GM12873 (cell line): Measurements from ENCODE around the gene SEPTIN3.

Experiments used
- CTCF ChIP-seq: IDR thresholded peaks from 2 replicates; pipeline ENCODE4 v1.5.1; 2012; ENCODE audit warnings: low read depth, mild to moderate bottlenecking, moderate library complexity, low read length, control low read depth; ENCODE audit not compliant: insufficient read depth; ENCODE audit errors: missing control alignments

The SEPTIN3 gene

DNA sequence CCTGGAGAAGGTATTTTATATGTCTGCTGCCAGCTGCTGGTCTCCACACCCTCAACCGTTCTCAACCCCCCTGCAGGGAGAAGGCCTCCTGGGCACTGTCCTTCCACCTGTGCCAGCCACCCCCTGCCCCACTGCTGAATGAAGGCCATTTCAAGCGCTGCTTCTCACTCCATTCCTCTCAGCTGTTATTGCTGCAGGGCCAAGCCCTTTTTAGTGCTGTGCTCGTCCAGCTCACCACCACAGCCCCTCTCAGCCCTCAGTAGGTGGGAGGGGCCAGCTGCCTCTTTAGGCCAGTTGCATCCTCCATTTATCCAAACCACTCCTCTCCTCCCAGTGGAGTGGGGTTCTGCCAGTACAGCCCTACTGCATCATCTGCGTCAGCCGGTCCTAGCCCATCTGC is 27.6 kb downstream of the SEPTIN3 start:
- no peak for TF ChIP-seq CTCF

DNA sequence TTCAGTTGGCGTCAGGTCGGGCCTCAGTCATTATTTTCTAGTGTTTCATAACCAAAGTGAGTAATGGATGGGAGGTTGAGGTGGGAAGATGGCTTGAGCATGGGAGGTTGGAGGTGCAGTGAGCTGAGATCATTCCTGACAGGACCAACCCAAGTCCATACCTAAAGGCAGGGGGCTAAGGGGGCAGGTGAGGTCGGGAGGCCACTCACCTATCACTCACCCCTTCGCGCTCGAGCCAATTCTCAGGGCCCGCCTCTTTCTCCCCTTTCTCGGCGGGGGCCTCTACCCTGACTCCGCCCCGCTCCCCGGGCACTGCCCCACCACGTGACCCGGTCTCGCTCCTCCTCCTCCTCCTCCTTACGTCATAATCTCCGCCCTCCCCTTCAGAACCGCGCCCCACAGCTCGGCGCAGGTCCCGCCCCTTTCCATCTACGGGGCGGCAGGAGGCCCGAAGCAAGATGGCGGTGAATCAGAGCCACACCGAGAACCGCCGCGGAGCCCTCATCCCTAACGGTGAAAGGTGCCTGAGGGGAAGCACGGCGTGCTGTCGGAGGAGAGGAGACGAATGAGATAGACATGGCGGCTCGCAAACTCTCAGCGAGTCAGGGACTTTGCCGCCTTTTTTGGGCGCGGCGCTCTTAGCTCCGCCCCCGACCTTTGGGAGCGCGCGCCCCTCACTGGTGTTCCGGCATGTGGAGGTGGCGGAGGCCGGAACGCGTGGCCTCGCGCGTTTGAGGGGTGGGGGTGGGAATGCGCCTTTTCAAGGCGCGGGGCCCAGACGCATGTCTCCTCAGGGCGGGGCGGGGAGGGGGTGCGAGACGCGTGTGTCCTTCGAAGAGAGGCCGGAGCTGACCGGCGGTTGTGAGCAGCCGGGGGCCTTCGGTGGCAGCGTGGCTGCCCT is 29.4 kb downstream of the SEPTIN3 start, which contains the start of gene WBP2NL:
TSS of gene WBP2NL (plus strand) at position 428 of the 901 bp plus-strand sequence. CDS start at position 459, 31 bp downstream.
- no peak for TF ChIP-seq CTCF

DNA sequence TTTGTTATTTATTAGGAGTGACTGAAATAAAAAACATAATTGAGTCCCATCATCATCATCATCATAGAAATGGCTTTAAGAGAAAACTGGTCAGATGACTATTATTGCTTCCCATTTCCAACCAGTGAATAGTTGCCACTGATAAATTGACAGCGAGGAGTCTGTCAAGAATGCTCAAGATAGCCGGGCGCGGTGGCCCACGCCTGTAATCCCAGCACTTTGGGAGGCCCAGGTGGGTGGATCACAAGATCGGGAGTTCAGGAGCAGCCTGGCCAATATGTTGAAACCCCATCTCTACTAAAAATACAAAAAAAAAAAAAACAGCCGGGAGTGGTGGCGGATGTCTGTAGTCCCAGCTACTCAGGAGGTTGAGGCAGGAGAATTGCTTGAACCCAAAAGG is 31.2 kb downstream of the SEPTIN3 start:
- no peak for TF ChIP-seq CTCF

GRCh38 chr22:42001121-42001520 is 31.9 kb downstream of the SEPTIN3 start:
- TF ChIP-seq CTCF: no peak

DNA sequence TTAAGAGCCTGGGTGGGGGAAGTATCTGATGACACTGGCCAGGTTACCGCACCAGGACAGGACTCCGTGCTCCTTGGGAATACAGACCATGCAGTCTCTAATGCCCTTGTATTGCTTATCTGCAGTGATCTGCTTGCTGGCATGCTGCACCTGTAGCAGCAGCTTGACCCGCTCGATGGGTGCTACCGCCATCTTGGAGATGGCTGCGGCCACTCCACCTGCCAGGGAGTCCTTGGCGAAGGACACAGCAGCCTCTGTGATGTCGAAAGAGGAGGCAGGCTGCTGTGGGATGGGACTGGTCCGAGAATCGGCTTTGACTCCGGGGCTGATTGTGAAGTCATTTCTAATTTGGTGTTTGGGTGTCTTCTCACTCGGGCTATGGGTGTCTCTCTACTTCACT is 32.5 kb downstream of the SEPTIN3 start:
- no peak for TF ChIP-seq CTCF

DNA sequence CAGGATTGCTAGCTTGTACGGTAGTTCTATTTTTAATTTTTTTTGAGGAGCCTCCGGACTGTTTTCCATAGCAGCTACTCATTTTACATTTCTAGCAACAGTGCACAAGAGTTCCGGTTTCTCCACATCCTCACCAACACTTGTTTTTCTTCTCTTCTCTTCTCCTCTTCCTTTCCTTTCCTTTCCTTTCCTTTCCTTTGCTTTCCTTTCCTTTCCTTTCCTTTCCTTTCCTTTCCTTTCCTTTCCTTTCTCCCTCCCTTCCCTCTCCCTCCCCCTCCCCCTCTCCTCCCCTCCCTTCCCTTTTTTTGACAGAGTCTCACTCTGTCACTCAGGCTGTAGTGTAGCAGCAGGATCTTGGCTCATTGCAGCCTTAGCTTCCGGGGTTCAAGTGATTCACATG is 38.7 kb downstream of the SEPTIN3 start:
- no peak for TF ChIP-seq CTCF

- no peak for TF ChIP-seq CTCF
Observed at GRCh38 chr22:42010778-42011177, 41.5 kb downstream of the SEPTIN3 start.
